Thoracic aorta (tissue), 2 donors: Measurements from ENCODE around the gene JAML. TPM values are rescaled to one million over a fixed set of nuclear protein-coding genes. Genes with fewer than 3 reads are reported as not detected.

Experiments
- ATAC-seq: fragments of 150-250 bp; one replicate; pipeline ENCODE4 v1.8.0; 2017; ENCODE audit warnings: low read depth; ENCODE audit not compliant: insufficient number of reproducible peaks, low FRiP score
- DNase-seq: peaks from one replicate; pipeline ENCODE4 v3.0.0-alpha.2; 2020; ENCODE audit warnings: low spot score
- H3K27ac ChIP-seq, 2 donors: fragments of 200-600 bp; sonication (generic); 1 replicate in 1 of 2; 2 replicates in 1 of 2; pipeline ENCODE4 v1.5.1; 2016; ENCODE audit warnings: mild to moderate bottlenecking in 2 of 2, moderate library complexity in 2 of 2
- H3K27me3 ChIP-seq: fragments of 200-600 bp; sonication (generic); replicated peaks from 2 replicates; pipeline ENCODE4 v1.6.0; 2016; ENCODE audit warnings: mild to moderate bottlenecking; ENCODE audit not compliant: insufficient read depth
- H3K36me3 ChIP-seq: fragments of 200-600 bp; sonication (generic); one replicate; pipeline ENCODE4 v1.5.1; 2016
- H3K4me1 ChIP-seq, 2 donors: fragments of 200-600 bp; sonication (generic); 1 replicate in 1 of 2; 2 replicates in 1 of 2; pipeline versions ENCODE4 v1.5.1 to v1.6.0; 2016; ENCODE audit warnings: low read depth in 2 of 2, mild to moderate bottlenecking in 1 of 2; ENCODE audit not compliant: control insufficient read depth in 1 of 2
- H3K4me3 ChIP-seq: fragments of 200-600 bp; sonication (generic); 2 replicates; pipeline ENCODE4 v1.5.1; 2016; ENCODE audit warnings: mild to moderate bottlenecking
- H3K9me3 ChIP-seq: fragments of 200-600 bp; sonication (generic); 2 replicates; pipeline ENCODE4 v1.5.1; 2016
- CTCF ChIP-seq: fragments of 200-600 bp; sonication (generic); IDR thresholded peaks from one replicate; pipeline ENCODE4 v1.5.1; 2019; ENCODE audit warnings: antibody characterized with exemption
- total RNA-seq, 2 donors: library from RNA; depleted of rRNA; stranded (reverse); fragments of >200 nt; gene quantifications; one replicate each; pipeline versions ENCODE4 v1.1.0 to v1.2.3, GENCODE V29; 2016

Gene JAML
- total RNA-seq, 2 donors from 2014 or later = 3.7 to 7.6 TPM

DNA sequence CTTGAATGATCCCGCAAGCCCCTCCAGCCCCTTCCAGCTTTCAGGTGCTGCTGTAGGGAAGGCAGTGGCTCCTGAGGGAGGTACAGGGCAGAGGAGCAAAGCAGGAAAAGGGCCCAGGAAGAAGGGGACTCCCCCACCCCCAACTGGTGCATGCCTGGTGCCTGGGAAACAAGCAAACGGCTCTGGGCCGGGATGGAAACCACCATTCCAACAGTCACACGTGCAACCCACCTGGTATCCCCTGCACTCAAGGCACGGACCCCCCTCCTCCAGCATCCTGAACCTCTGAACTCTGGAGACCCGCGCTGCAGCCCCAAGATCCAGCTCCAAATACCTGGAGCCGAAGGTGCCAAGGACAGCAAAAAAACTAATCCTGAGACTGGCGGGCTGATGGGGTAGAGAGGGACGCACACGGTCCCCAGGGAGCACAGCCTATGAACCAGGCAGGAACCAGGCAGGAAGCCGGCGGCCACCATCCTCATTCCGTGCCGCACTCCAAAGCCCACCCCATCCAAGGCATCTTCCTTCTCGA, 72.7 kb downstream of the JAML start:
- Histone ChIP-seq H3K36me3 (no peaks in the 10 kb centered on the region), H3K4me3 (peak overlapping the region; percentile 78), H3K4me1 (peaks cover 0 to 15% of the 10 kb centered on the region in 2 donors), H3K9me3 (no peaks in the 10 kb centered on the region), H3K27me3 (peaks cover 12% of the 10 kb centered on the region), H3K27ac (no peak overlapping the region)
- TF ChIP-seq CTCF = no peak
- DNase-seq (no peak), ATAC-seq (no peak)

DNA sequence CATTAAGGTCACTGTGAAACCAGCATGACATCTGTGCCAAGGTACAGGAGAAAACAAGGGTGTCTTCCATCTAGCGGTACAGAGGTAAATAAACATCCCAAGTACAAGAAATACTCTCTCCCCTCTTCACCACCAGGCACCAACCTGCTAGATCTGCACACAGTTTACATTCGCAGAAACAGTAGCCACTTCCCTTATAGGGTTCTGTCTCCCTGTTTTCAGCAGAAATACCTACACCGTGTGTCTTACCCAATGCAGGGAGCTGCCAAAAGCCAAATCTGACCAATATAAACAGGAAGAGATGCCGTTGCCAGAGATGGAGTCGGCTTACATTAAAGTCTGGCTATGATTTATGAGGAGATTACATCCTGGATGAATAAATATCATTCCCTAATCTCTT, 73.4 kb downstream of the JAML start:
- Histone ChIP-seq H3K4me3 (no peak overlapping the region), H3K4me1 (peaks cover 0 to 15% of the 10 kb centered on the region in 2 donors), H3K27ac (no peak overlapping the region), H3K27me3 (peaks cover 12% of the 10 kb centered on the region), H3K36me3 (no peaks in the 10 kb centered on the region), H3K9me3 (no peaks in the 10 kb centered on the region)
- no peak for TF ChIP-seq CTCF
- ATAC-seq (no peak), DNase-seq (no peak)

DNA sequence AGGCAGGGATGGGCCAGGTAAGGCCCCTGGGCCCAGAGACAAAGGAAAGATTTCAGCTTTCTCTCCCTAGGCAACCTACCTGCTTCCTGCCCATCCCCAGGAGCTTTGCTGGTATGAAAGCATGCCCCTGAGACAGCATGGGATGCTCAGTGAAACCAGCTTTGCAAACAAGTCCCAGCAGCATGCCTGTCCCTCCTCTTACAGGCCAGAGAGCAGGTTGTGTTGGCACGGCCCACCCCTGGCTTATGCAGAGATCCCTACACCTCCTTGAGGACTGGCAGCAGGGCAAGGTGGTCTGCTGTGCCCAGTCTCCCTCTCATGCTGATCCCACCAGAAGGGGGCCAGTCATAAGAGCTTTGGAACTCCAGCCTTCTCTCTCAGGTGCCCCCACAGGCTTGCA, 75.3 kb downstream of the JAML start:
- TF ChIP-seq CTCF = no peak
- H3K27ac ChIP-seq = no peak overlapping the region
- H3K4me3 ChIP-seq = no peak overlapping the region
- H3K36me3 ChIP-seq = no peaks in the 10 kb centered on the region
- ATAC-seq = no peak
- peaks cover 0 to 23% of the 10 kb centered on the region in 2 donors for H3K4me1 ChIP-seq
- H3K27me3 ChIP-seq = peaks cover 12% of the 10 kb centered on the region
- no peak for DNase-seq
- no peaks in the 10 kb centered on the region for H3K9me3 ChIP-seq

GRCh38 chr11:118148856-118149255, 76.0 kb downstream of the JAML start:
- no peak for DNase-seq
- no peak overlapping the region for H3K4me3 ChIP-seq
- peaks cover 0 to 23% of the 10 kb centered on the region in 2 donors for H3K4me1 ChIP-seq
- H3K36me3 ChIP-seq = no peaks in the 10 kb centered on the region
- no peaks in the 10 kb centered on the region for H3K9me3 ChIP-seq
- no peak for TF ChIP-seq CTCF
- peaks cover 8% of the 10 kb centered on the region for H3K27me3 ChIP-seq
- H3K27ac ChIP-seq = no peak overlapping the region
- no peak for ATAC-seq

DNA sequence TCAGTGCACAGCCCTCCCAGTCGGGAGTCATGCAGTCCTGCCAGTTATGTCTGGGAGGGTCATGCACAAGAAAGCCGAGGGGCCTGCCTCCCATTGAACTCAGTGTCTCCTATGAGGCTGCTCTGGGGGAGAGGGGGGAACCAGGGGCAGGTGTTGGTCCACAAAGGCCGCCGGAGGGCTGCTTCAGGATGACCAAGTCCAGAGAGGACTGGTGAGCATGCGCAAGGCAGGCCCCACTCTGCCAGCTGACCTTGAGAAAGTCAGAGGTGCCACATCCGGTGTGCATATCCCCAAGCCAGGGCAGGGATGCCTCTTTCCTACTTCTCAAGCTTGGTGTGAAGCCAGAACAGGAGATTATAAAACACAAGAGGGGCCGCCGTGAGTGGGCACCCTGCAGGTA, 76.6 kb downstream of the JAML start:
- no peak for TF ChIP-seq CTCF
- Histone ChIP-seq H3K27me3 (peaks cover 8% of the 10 kb centered on the region), H3K9me3 (no peaks in the 10 kb centered on the region), H3K36me3 (no peaks in the 10 kb centered on the region), H3K4me1 (peaks cover 0 to 22% of the 10 kb centered on the region in 2 donors), H3K27ac (no peak overlapping the region), H3K4me3 (no peak overlapping the region)
- no peak for DNase-seq
- no peak for ATAC-seq
